ENCODE measurements around the gene VGLL2. TPM values are rescaled to one million over a fixed set of nuclear protein-coding genes. Genes with fewer than 3 reads are reported as not detected.

Gene VGLL2
- total RNA-seq, 1 donor from 2014 or later, result not detected

- no peak for DNase-seq (ENCODE audit: low spot score)
Measured at GRCh38 chr6:117268924-117269323, 3.6 kb downstream of the VGLL2 start.

- DNase-seq (ENCODE audit: low spot score), result no peak
Measured at GRCh38 chr6:117269638-117270054, 4.3 kb downstream of the VGLL2 start.

- DNase-seq (ENCODE audit: low spot score), result no peak
Measured at GRCh38 chr6:117270055-117270842, 4.9 kb downstream of the VGLL2 start.

- DNase-seq (ENCODE audit: low spot score), result no peak
Measured at GRCh38 chr6:117270843-117271507, 5.6 kb downstream of the VGLL2 start.

- no peak for DNase-seq (ENCODE audit: low spot score)
Measured at GRCh38 chr6:117272032-117272866, 6.9 kb downstream of the VGLL2 start.

GRCh38 chr6:117272891-117273290 is 7.5 kb downstream of the VGLL2 start:
- DNase-seq (ENCODE audit: low spot score), result no peak

- DNase-seq (ENCODE audit: low spot score), result no peak
Measured at GRCh38 chr6:117275205-117275604, 9.8 kb downstream of the VGLL2 start.

GRCh38 chr6:117275711-117276110 is 10.4 kb downstream of the VGLL2 start:
- no peak for DNase-seq (ENCODE audit: low spot score)

- DNase-seq (ENCODE audit: low spot score), result no peak
Measured at GRCh38 chr6:117276778-117277316, 11.5 kb downstream of the VGLL2 start.

- DNase-seq (ENCODE audit: low spot score), result no peak
Measured at GRCh38 chr6:117280922-117281321, 15.6 kb downstream of the VGLL2 start.

- DNase-seq (ENCODE audit: low spot score), result no peak
Measured at GRCh38 chr6:117288083-117288715, 22.8 kb downstream of the VGLL2 start.

- no peak for DNase-seq (ENCODE audit: low spot score)
Measured at GRCh38 chr6:117290173-117290846, 25.0 kb downstream of the VGLL2 start.

GRCh38 chr6:117298941-117299340 is 33.6 kb downstream of the VGLL2 start:
- DNase-seq (ENCODE audit: low spot score), result no peak

- no peak for DNase-seq (ENCODE audit: low spot score)
Measured at GRCh38 chr6:117303323-117303722, 38.0 kb downstream of the VGLL2 start.

- no peak for DNase-seq (ENCODE audit: low spot score)
Measured at GRCh38 chr6:117304446-117304845, 39.1 kb downstream of the VGLL2 start.

- no peak for DNase-seq (ENCODE audit: low spot score)
Measured at GRCh38 chr6:117306227-117306790, 41.0 kb downstream of the VGLL2 start.

- no peak for DNase-seq (ENCODE audit: low spot score)
Measured at GRCh38 chr6:117307655-117308054, 42.3 kb downstream of the VGLL2 start.

GRCh38 chr6:117309069-117309468 is 43.7 kb downstream of the VGLL2 start:
- no peak for DNase-seq (ENCODE audit: low spot score)

- no peak for DNase-seq (ENCODE audit: low spot score)
Measured at GRCh38 chr6:117309611-117310010, 44.3 kb downstream of the VGLL2 start.

GRCh38 chr6:117311310-117311709 is 46.0 kb downstream of the VGLL2 start:
- DNase-seq (ENCODE audit: low spot score), result no peak
